BJ (cell line): ENCODE measurements around the gene SCN2B. TPM values are rescaled to one million over a fixed set of nuclear protein-coding genes. Genes with fewer than 3 reads are reported as not detected.

Experiments used
- CTCF ChIA-PET: fragments of 350-600 bp; formaldehyde crosslinking; extraction: SDS; loops from one replicate; lab custom pipeline; 2021; ENCODE audit warnings: antibody characterized with exemption, inconsistent platforms; lab: Yijun Ruan, JAX
- POLR2A ChIA-PET: fragments of 300-600 bp; sonication (Branson Sonifier 250); formaldehyde crosslinking; extraction: SDS; loops from one replicate; lab custom pipeline; 2021; ENCODE audit warnings: antibody characterized with exemption; lab: Charles Lee
- DNase-seq: peaks from one replicate; pipeline ENCODE4 v3.0.0-alpha.2; 2011; ENCODE audit warnings: low read depth
- H3K27me3 ChIP-seq: 2 replicates; pipeline ENCODE4 v1.6.0; 2011; ENCODE audit warnings: low read length; ENCODE audit not compliant: control insufficient read depth, insufficient read depth
- H3K36me3 ChIP-seq: 2 replicates; pipeline ENCODE4 v1.5.1; 2011; ENCODE audit warnings: low read length; ENCODE audit not compliant: control insufficient read depth, insufficient read depth
- H3K4me3 ChIP-seq: 2 replicates; pipeline ENCODE4 v1.5.1; 2011; ENCODE audit warnings: low read depth, mild to moderate bottlenecking, control low read depth, low read length
- CTCF ChIP-seq: IDR thresholded peaks from 2 replicates; pipeline ENCODE4 v1.5.1; 2011; ENCODE audit warnings: low read depth, mild to moderate bottlenecking, control low read depth, inconsistent platforms, low read length, moderate library complexity; ENCODE audit not compliant: insufficient read depth
- polyA minus RNA-seq: library from RNA; depleted of rRNA, polyadenylated mRNA; stranded (reverse); fragments of >200 nt; gene quantifications from 2 replicates; pipeline ENCODE4 v1.2.3, GENCODE V29; 2011; rRNA and poly(A)+ RNA removed
- polyA plus RNA-seq: library from polyadenylated mRNA; depleted of rRNA; stranded (reverse); fragments of >200 nt; gene quantifications from 2 replicates; pipeline ENCODE4 v1.2.3, GENCODE V29; 2011; rRNA removed

The SCN2B gene, protein sequence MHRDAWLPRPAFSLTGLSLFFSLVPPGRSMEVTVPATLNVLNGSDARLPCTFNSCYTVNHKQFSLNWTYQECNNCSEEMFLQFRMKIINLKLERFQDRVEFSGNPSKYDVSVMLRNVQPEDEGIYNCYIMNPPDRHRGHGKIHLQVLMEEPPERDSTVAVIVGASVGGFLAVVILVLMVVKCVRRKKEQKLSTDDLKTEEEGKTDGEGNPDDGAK
- polyA plus RNA-seq = not detected in 2 replicates
- not detected in 2 replicates for polyA minus RNA-seq

DNA sequence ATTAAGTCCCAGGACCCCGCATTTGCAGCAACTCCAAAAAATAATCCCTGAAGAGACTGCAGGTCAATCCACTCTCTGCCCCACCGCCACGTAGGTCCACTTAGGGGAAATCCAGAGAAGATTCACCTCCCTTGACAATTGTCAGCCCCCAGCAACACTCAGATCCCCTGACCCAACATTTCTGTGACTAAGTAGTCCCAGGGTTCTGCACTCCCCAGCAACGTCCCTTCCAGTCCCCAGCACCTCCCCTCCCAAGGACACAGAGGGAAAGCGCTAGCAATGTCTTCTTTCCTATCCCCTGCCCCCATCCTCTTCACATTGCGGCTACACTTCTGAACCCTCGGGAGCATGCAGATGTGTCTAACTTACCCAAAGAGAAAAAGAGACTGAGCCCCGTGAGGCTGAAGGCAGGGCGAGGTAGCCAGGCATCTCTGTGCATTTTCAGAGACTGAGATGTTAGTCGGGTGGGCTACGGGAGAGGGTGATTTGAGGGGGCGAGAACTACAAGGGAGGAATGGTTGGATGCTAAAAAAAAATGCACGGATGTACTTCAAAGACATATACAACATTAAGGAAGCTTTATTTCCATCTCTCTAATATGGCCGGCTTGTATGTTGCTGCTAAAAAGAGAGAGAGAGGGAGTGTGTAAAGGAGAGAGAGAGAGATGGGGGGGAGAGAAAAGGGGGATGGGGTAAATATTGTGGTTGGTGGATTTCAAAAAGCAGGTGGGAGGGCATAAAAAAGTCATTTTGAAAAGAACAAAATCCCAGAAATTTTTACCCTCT, at the start of gene SCN2B:
SCN2B (minus strand) TSS at position 647 of the 785 bp plus-strand sequence; CDS start at position 439, 208 bp downstream.
- CTCF ChIA-PET = interaction anchor here (1.1 kb wide), 1 partner anchor 10 kb away, joined by 3 read pairs; no protein-coding TSS in a partner anchor
- H3K4me3 ChIP-seq = no peak within 1 kb of the TSS

DNA sequence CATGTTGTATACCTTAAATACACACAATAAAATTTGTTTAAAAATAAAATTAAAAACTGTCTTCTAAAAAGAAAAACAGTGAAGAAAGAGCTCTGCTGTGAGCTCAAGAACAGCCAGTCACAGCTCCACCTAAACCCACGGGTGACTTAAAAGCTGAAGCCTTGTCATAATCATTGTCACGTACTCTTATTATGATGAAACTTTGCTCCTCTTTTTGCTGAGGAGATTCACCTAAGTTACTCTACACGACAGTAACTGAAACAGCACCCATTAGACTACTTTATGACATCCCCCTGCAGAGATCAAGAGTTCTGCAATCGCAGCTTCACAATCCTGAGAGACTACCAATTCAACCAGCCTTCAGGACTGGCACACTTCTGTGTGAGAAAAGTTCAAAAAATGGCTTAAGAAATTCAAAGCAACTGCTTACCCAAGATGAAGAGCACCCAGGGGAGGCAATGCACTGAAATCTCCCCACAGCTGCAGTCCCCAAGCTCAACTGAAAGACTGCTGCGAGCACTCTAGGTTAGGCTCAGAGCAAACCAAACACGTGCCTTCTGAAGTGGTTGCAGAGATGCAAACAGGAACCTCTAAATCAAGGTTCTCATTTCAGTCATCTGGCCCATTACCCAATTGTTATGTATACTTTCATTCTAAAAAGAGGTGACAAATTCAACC, 48.2 kb upstream of the SCN2B start, which contains the start of gene JAML:
JAML (minus strand) TSS at position 501 of the 678 bp plus-strand sequence. CDS start 10,145 bp downstream, outside the sequence.
- Histone ChIP-seq H3K27me3 (peaks cover 6% of the 10 kb centered on the region), H3K4me3 (no peak within 1 kb of the TSS), H3K36me3 (no peaks in the 10 kb centered on the region)
- ChIA-PET POLR2A (no interaction called here), CTCF (interaction anchor here (0.7 kb wide), 1 partner anchor 17 kb away, joined by 3 read pairs; no protein-coding TSS in a partner anchor)
- TF ChIP-seq CTCF = no peak
- DNase-seq = no peak

More for the DNA sequence above, at the start of gene SCN2B:
- POLR2A ChIA-PET = no interaction called here
- DNase-seq = no peak
- Histone ChIP-seq H3K36me3 (no peaks in the 10 kb centered on the region), H3K27me3 (peaks cover 20% of the 10 kb centered on the region)
- TF ChIP-seq CTCF = no peak

DNA sequence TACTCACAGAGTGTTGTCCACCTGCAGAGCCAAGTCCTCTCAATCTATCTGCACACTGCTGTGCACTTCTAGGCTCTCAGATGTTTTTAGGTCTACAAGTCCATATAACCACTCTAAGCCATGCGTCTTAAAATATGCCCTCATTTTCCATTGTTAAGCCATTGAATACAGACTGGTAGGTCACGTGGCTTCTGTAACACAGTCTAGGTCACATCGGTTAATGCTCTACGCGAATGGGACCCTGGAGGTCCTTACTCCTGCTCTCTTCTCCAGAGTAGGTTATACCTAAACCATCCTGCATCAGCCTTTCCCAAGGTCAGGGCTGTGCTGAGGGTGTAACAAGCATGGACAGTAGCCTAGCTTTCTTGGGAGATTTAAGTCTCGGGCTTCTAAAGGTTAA, 47.6 kb upstream of the SCN2B start:
- H3K4me3 ChIP-seq = no peak overlapping the region
- CTCF ChIA-PET = interaction anchor here (0.7 kb wide), 1 partner anchor 16 kb away, joined by 3 read pairs; no protein-coding TSS in a partner anchor
- no peaks in the 10 kb centered on the region for H3K36me3 ChIP-seq
- no peak for DNase-seq
- peaks cover 6% of the 10 kb centered on the region for H3K27me3 ChIP-seq
- POLR2A ChIA-PET = no interaction called here
- no peak for TF ChIP-seq CTCF

GRCh38 chr11:118223570-118223969, 47.1 kb upstream of the SCN2B start:
- Histone ChIP-seq H3K27me3 (peaks cover 6% of the 10 kb centered on the region), H3K4me3 (no peak overlapping the region), H3K36me3 (no peaks in the 10 kb centered on the region)
- no peak for TF ChIP-seq CTCF
- DNase-seq = no peak
- POLR2A ChIA-PET = no interaction called here
- CTCF ChIA-PET = no interaction called here

DNA sequence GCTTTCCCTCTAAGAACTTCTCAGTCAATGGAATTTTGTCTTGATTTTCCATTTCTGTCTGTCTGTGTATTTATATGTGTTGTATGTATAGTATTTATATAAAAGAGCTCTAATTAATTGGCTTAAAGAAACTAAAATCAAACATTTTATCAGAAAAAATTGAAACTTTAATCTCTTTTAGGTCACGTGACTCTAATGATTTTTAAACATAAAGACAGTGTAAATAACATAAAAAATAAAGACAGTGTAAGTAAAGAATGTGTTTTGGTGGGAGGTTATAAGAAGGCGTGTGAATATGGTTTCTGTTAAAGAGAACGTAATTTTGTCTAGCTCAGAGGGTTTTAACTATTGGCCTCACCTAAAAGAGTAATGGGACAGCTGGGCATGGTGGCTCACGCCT, 46.0 kb upstream of the SCN2B start:
- no peak for DNase-seq
- CTCF ChIA-PET = no interaction called here
- POLR2A ChIA-PET = no interaction called here
- no peak overlapping the region for H3K4me3 ChIP-seq
- peaks cover 6% of the 10 kb centered on the region for H3K27me3 ChIP-seq
- no peak for TF ChIP-seq CTCF
- no peaks in the 10 kb centered on the region for H3K36me3 ChIP-seq
